Ishikawa (cell line): Measurements from ENCODE around the gene NR6A1.

Source experiments
- MAX ChIP-seq: IDR thresholded peaks from 2 replicates; pipeline ENCODE4 v1.6.1; 2012
- NFIC ChIP-seq: IDR thresholded peaks from 2 replicates; pipeline ENCODE4 v1.6.1; 2012
- TAF1 ChIP-seq: IDR thresholded peaks from 2 replicates; pipeline ENCODE4 v1.6.1; 2012; ENCODE audit warnings: low read depth, mild to moderate bottlenecking
- YY1 ChIP-seq: IDR thresholded peaks from 2 replicates; pipeline ENCODE4 v1.6.1; 2012; ENCODE audit warnings: low read depth

- no peak for TF ChIP-seq YY1
- TF ChIP-seq MAX: no peak
- TF ChIP-seq TAF1: no peak
- TF ChIP-seq NFIC: no peak
Observed at GRCh38 chr9:124721109-124721906, 49.8 kb downstream of the NR6A1 start.
